NCI-H2107 (cell line): Measurements from ENCODE around the gene MAF.

Experiments used
- DNase-seq: peaks from one replicate; lab custom pipeline; 2025; lab: John Stamatoyannopoulos, UW

Gene MAF

DNA sequence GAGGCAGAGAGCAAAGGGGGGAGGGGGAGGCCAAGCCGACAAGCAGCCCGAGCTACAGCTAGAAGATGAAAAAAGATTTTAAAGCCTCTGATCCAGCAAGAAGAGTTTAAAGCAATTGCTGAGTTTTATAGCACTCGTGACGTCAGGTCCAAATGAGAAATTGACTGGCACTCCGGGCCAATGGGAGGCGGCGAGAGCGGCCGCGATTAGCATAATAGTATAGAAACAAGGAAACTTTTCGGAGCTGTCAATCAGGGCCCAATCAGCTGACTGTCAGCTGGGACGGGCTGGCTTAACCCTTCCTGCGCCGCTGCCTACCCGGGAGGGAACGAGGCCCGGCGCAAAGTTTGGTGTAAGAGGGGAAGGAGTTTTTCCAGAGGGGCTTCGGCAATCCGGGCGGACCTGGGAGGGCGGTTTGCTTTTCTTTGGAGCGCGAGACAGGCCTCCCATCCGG, at the start of gene MAF:
TSS of gene MAF (minus strand) at position 100 of the 454 bp plus-strand sequence. CDS start 835 bp downstream, outside the sequence.
- DNase-seq, result no peak

DNA sequence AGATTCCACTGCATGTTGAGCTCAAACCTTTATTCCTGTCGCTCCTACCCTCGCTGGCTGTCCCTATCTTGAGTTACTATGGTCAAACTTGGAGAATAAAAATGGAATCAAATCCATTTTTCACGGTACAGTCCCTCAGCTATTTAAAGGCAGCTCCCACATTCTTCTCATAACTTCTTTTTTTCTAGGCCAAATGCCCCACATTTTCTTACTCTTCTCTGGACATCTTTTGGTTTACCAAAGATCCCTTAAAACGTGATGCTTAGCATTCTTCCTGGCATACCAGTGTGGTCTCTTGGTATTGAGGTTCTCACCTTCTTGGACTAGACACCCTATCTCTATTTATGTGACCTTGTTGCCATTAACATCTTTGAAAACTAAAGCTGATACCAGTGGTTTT, 48.3 kb upstream of the MAF start:
- DNase-seq, result no peak

DNA sequence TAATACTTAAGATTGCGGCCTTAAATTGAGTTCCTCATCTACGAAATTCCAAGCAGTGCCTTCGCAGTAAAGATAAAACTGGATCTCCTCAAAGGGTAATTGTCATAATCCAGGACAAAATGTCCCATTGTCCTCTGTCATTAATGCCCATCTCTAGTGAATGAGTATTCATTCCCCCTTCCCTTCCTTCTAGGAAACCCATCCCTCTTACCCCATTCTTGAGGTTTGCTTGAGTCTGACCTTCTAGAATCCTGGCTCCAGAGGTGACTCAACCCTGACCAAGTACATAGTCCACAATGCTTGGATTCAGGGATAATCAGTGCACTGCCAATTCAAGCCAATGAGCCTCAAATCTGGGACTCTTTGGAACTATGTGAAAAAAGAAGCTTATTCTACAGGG, 47.0 kb upstream of the MAF start:
- DNase-seq, result no peak

DNA sequence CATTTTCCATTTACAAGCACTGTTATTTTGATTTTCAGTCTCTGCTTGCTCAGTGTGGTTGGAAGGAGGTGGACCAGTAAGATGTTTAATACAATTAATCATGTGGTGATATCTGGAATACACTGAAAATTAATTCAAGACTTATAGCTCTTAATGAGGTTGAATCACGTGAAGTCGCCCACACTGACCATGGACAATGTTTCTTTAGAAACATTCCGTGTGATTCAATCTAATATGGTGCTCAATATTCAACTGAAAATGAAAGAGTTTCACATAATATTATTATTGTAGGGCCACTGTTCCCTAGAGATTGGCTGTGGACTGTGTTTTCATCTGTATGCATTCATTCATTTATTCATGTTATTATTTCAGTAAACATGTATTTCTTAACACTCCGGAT, 45.2 kb upstream of the MAF start:
- DNase-seq, result no peak

DNA sequence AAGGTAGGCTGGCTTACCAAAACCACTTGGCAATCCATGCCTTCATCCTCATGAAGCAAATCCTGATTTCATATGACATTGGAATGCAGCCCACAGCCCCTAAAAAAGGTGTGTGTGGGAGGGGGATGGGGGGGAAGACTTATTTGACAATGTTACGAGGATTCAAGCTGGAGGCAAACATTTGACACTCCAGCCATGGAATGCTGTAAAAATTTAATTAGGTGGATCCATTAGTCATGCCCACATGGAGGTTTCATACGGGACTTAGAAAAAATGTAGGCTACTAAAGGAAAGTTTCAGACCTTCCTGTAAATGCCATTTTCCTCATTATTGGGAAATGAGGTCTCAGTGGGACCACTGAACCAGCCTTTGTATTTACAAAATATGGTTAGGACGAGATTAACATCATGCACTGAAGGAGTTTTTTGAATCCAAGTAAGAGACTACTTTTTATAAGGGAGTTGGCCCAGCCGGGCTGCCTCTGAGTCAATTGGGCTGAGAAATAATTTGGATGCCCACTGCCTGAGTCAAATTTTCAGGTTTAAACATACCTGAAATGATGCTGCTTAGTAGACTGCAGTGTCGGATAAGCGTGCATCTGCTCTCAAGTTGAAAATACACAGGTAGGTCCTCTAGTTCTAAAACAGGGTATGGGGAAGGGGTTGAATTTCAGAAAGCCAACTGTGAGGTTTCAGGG, 44.6 kb upstream of the MAF start:
- DNase-seq, result no peak

DNA sequence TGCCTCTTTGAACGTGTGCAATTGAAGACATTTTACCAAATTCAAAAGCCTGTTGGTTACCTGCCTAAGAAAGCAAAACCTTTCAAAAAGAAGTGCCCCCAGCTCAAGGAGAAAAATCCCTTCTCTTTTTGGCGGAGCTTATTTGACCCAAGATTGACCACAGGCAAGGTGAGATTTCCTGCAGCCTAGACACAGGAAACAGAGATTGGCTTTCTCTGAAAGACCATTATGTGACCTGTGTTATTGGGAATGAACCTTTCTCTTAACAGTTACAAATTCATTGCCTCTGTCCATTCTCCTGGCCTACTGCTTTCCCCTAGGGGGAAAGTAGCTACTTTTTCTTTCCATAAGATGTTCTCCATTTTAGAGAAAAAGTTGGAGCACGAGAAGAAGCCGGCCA, 42.1 kb upstream of the MAF start:
- DNase-seq, result no peak

GRCh38 chr16:79640513-79641360, 40.2 kb upstream of the MAF start:
- no peak for DNase-seq

DNA sequence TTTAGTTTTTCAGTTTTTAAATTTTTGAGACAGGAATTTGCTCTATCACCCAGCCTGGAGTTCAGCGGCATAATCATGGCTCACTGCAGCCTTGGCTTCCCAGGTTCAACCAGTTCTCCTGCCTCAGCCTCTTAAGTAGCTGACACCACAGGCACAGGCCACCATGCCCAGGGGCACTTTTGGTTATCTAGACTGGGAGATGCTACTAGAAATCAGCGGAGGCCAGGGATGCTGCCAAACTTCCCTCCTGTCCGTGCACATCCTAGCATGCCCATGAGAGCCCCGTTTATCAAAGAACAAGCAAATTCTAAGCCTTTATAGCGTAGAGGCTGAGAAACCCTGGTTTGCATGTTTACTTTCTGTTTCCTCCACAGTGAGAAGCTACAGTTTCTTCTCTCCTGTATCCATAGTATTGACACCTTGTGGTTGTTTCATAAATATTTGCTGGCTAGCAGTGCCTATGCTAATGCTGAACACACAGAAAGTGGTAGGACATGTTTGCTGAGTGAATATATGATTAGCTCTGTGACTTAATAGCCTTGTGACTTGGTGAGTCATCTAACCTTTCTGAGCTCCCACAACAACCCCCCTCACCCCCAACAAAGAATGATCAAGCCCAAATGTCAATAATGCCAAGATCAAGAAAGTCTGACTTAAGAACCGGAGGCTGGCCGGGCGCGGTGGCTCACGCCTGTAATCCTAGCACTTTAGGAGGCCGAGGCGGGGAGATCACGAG, 39.2 kb upstream of the MAF start:
- DNase-seq, result no peak

GRCh38 chr16:79638386-79638785, 37.8 kb upstream of the MAF start:
- no peak for DNase-seq

- DNase-seq, result no peak
These were observed 35.0 kb upstream of the MAF start for GRCh38 chr16:79635488-79635887.

DNA sequence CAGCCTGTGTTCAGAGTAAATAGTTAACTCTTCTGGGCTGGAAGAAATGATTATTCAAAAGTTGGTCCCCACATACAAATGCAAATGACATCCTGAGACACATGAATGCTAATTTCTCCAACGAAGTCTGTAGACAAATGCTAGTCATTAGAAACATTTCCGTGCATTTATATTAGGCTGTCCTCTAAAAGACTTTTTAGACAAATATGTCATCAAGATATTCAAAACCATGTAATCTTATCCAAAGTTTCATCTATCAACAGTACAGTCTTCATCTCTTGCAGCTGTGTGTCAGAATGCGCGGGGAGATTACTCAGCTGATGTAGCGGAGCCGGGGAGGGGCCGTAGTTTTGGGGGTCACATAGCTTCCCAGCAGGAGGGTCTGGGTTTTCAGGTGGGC, 33.8 kb upstream of the MAF start:
- no peak for DNase-seq

- DNase-seq, result no peak
These were observed 31.8 kb upstream of the MAF start for GRCh38 chr16:79632289-79632688.

DNA sequence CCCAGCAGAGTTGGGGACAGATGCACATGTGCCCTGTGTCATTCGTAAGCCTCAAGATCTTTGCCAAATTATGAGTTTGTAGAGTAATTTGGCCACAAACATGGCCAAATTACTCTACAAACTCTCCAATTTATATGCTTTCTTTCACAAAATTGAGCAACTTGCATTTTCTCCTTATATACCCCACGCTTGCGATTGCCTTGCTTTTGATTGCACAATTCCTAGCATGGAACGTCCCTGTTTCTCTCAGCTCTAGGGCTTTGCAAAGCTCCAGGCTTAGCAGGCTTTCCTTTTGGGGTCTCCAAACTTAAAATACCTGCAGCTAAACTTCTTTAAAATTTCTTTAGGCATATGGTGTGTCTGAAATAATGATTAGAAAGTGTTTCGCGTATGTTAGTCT, 28.5 kb upstream of the MAF start:
- no peak for DNase-seq

DNA sequence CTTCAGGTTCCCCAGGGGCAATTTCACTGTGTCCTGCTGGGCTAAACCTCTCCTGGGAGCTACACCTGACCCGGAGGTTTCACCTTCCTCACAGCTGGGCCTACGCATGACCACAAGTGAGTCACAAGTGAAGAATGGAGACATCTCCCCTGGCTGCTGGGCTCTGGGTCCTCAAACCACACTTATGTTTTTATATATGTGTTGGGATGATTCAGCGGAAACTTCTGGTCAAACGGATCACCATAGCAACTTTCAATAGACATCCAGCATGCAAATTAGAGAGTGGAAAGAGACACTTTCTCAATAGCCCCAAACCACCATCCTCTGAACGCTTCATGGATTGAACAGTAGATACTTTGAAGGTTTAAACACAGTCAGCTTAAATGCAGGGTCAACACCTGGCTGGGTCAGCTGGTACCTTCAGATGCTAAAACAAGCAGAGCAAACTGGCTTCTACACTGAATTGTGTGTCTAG, 28.0 kb upstream of the MAF start:
- DNase-seq, result no peak

DNA sequence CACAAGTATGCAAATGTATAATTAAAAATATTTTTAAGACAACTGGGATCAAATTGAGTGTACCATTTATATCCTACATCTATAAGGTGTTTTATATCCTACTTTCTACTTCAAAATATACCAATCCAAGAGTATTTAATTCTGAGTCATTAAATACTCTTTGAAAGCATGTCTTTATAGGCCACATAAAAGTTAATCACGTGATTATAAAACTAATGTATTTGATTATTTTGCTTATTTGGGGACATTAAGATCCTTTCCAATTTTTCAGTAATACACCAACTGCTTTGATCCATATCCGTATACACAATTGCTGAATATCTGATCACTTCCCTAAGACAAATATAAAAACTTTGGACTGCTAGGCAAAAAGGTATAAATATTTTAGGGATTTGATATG, 26.6 kb upstream of the MAF start:
- no peak for DNase-seq

DNA sequence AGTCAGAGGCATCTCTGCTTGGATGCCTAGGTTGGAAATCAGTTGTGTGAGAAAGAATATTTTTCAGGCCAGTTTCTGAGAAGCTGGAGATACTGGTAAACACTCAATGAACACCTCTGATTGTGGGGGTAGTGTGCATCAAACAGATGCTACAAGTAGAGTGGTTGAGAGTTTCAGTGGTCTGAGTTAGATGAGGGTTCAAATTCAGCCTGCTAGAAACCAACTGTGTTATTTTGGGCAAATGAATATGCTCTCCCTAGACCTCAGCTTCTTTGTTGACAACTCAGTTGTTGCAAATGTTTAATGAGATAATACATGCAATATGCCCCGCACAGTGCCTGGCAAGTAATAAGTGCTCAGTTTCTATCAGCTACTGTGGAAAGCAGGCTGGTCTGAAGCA, 25.2 kb upstream of the MAF start:
- no peak for DNase-seq

DNA sequence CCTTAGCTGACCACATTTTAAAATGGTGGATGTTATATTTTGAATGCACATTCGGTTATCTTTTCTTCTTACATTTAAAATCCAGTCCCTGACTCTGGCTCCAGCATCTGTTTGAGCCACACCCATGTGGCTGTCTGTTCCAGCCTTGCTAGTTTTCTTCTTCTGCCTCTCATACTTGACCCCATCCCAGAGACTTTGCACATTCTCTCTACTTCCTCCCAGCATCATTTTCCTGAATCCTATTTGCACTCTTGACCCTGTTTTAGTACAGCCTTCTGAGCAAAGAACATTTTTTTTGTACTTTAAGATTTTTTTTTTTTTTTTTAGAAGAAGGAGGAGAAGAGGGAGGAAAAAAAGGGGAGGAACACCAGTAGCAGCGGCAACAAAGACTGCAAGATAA, 23.3 kb upstream of the MAF start:
- DNase-seq, result no peak

DNA sequence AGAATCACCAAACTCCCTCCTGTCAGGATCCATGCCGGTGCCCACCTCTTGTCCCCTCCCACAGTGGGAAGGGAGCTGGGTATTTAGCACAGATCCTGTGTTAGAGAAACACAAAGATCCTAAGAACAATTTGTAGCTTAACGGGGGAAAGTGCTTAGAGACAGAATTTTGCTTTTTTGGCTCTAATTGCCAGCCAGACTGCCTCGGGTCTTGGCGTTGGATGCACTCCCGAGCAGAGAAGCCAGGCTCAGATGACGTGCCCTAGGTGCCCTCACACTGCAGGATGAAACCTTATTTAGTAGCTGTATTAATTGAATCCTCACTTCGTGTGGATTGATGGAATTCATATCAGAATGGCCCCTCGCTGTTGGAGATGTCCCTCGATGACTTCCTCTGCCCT, 22.5 kb upstream of the MAF start:
- DNase-seq, result no peak

DNA sequence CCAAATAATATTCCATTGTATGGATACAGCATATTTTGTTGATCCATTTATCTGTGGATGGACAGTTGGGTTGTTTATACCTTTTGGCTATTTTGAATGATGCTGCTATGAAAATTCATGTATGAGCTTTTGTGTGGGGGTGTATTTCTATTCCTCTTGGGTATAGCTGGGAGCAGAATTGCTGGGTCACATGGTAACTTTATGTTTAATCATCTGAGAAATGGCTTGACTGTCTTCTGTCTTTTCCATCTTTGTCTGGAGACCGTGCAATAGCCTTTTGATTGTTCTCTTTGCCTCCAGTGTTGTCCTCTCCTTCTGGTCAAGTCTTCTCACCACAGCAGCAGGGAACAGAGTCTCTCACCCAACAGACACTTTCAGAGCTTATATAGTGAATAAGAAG, 20.5 kb upstream of the MAF start:
- DNase-seq, result no peak

- DNase-seq, result no peak
These were observed 18.1 kb upstream of the MAF start for GRCh38 chr16:79618692-79619050.

GRCh38 chr16:79618041-79618691, 17.6 kb upstream of the MAF start:
- DNase-seq, result no peak

- no peak for DNase-seq
These were observed 12.5 kb upstream of the MAF start for GRCh38 chr16:79613009-79613408.
